Measurements from ENCODE around the gene DNAH14. TPM values are rescaled to one million over a fixed set of nuclear protein-coding genes. Genes with fewer than 3 reads are reported as not detected.

The DNAH14 gene
- total and polyA plus RNA-seq, 9 of the 15 experiments (the other 6 are each of a cell fraction or from before 2014, with no cell fraction given) = 58.4 to 142 (median 98.4) TPM

- TF ChIP-seq DEAF1 (CRISPR knock-in tag; IDR thresholded peaks at IDR 0.05) (peak; percentile 63), YY1 (IDR thresholded peaks at IDR 0.05; ENCODE audit: borderline replicate concordance in 1 of 3, control insufficient read depth in 1 of 3, extremely low read depth in 1 of 3, insufficient read depth in 3 of 3, insufficient read length in 1 of 3, insufficient replicate concordance in 2 of 3, low read depth in 1 of 3, low read length in 2 of 3) (peak in 1 of 3 experiments; percentile 31), RAD21 (CRISPR knock-in tag; conservative IDR thresholded peaks at IDR 0.05 in 1 of 2, IDR thresholded peaks at IDR 0.05 in 1 of 2) (peak; percentile 82 to 89), REST (IDR thresholded peaks at IDR 0.05; ENCODE audit: borderline replicate concordance) (peak; percentile 48; the same call in 1 of the 2 replicates), REST (CRISPR knock-in tag; IDR thresholded peaks at IDR 0.05; ENCODE audit: low read depth) (no peak), HMG20B (CRISPR knock-in tag; IDR thresholded peaks at IDR 0.05) (no peak), MAZ (CRISPR knock-in tag; conservative IDR thresholded peaks at IDR 0.05 in 1 of 2, IDR thresholded peaks at IDR 0.05 in 1 of 2) (0 out of 4 replicates have a peak, but pooled peaks of 1 of the 2 experiments have one; percentile 24)
Measured at GRCh38 chr1:224922404-224923164, 6.9 kb upstream of the DNAH14 start (continued).

Data from K562 (cell line).